CD14-positive monocyte (primary cell): ENCODE data around the gene CNNM1. TPM values are rescaled to one million over a fixed set of nuclear protein-coding genes. Genes with fewer than 3 reads are reported as not detected.

Experiments used
- DNase-seq, 3 donors: peaks; one replicate each; pipeline ENCODE4 v3.0.0-alpha.2; 2011 to 2022
- H2AFZ ChIP-seq: 2 replicates; pipeline ENCODE4 v1.6.0; 2012; ENCODE audit warnings: mild to moderate bottlenecking, low read depth, low read length, inconsistent platforms; ENCODE audit not compliant: insufficient read depth, poor library complexity, severe bottlenecking
- H3K27ac ChIP-seq, 2 donors: 1 replicate in 1 of 2; 2 replicates in 1 of 2; pipeline ENCODE4 v1.5.1; 2012 to 2013; ENCODE audit warnings: low read length in 2 of 2, control low read depth in 1 of 2, inconsistent platforms in 1 of 2, low read depth in 1 of 2, mild to moderate bottlenecking in 1 of 2
- H3K27me3 ChIP-seq, 2 donors: one replicate each; pipeline versions ENCODE4 v1.6.0 to v1.6.1; 2011 to 2013; ENCODE audit warnings: low read length in 2 of 2; ENCODE audit not compliant: control insufficient read depth in 2 of 2, insufficient read depth in 2 of 2
- H3K36me3 ChIP-seq, 2 donors: replicated peaks in 1 of 2; 1 replicate in 1 of 2; 2 replicates in 1 of 2; pipeline versions ENCODE4 v1.5.1 to v1.6.1; 2012 to 2013; ENCODE audit warnings: low read length in 2 of 2, control low read depth in 1 of 2, inconsistent platforms in 1 of 2, mild to moderate bottlenecking in 1 of 2; ENCODE audit not compliant: insufficient read depth in 2 of 2, control insufficient read depth in 1 of 2
- H3K4me1 ChIP-seq, 2 donors: 1 replicate in 1 of 2; 2 replicates in 1 of 2; pipeline versions ENCODE4 v1.5.1 to v1.6.1; 2012 to 2013; ENCODE audit warnings: low read length in 2 of 2, control low read depth in 1 of 2, inconsistent platforms in 1 of 2, mild to moderate bottlenecking in 1 of 2, moderate library complexity in 1 of 2; ENCODE audit not compliant: insufficient read depth in 2 of 2, control insufficient read depth in 1 of 2
- H3K4me2 ChIP-seq: replicated peaks from 2 replicates; pipeline ENCODE3; 2012; ENCODE audit warnings: low read length, moderate library complexity, mild to moderate bottlenecking; ENCODE audit not compliant: poor library complexity, severe bottlenecking; ENCODE audit errors: extremely low read depth
- H3K4me3 ChIP-seq, 3 experiments: fragments of 200-600 bp in 1 of 3; sonication (generic) in 1 of 3; replicated peaks in 1 of 3; 1 replicate in 2 of 3; 2 replicates in 1 of 3; pipeline ENCODE4 v1.5.1; 2011 to 2013; ENCODE audit warnings: low read length in 3 of 3, mild to moderate bottlenecking in 3 of 3, control low read depth in 2 of 3, low read depth in 2 of 3, inconsistent platforms in 1 of 3, moderate library complexity in 1 of 3
- H3K79me2 ChIP-seq: 2 replicates; pipeline ENCODE4 v1.6.0; 2012; ENCODE audit warnings: mild to moderate bottlenecking, control low read depth, inconsistent platforms, low read length, moderate library complexity; ENCODE audit not compliant: insufficient read depth
- H3K9ac ChIP-seq: 2 replicates; pipeline ENCODE4 v1.6.0; 2017; ENCODE audit warnings: low read length, mild to moderate bottlenecking; ENCODE audit not compliant: insufficient read depth, poor library complexity, severe bottlenecking
- H3K9me3 ChIP-seq, 2 donors: replicated peaks in 1 of 2; 1 replicate in 1 of 2; 2 replicates in 1 of 2; pipeline versions ENCODE4 v1.5.1 to v1.6.1; 2012 to 2013; ENCODE audit warnings: low read length in 2 of 2, control low read depth in 1 of 2; ENCODE audit not compliant: control insufficient read depth in 1 of 2, insufficient read depth in 1 of 2
- H4K20me1 ChIP-seq: 2 replicates; pipeline ENCODE4 v1.6.0; 2012; ENCODE audit warnings: mild to moderate bottlenecking, low read length, control low read depth, moderate library complexity; ENCODE audit not compliant: insufficient read depth
- H3K27ac Mint-ChIP-seq, 7 donors: one replicate each; pipeline ENCODE4 v1.8.0; 2020; ENCODE audit warnings: mild to moderate bottlenecking in 7 of 7, mixed read lengths in 7 of 7, moderate library complexity in 6 of 7, inconsistent platforms in 2 of 7
- H3K27me3 Mint-ChIP-seq, 3 donors: one replicate each; pipeline ENCODE4 v1.8.0; 2021 to 2022; ENCODE audit warnings: low read depth in 3 of 3, mild to moderate bottlenecking in 3 of 3, mixed read lengths in 3 of 3, moderate library complexity in 3 of 3, inconsistent platforms in 1 of 3
- H3K36me3 Mint-ChIP-seq, 2 donors: one replicate each; pipeline ENCODE4 v1.8.0; 2020; ENCODE audit warnings: mixed read lengths in 2 of 2, inconsistent platforms in 1 of 2, mild to moderate bottlenecking in 1 of 2
- H3K4me1 Mint-ChIP-seq: one replicate; pipeline ENCODE4 v1.8.0; 2020; ENCODE audit warnings: mild to moderate bottlenecking, mixed read lengths
- H3K4me3 Mint-ChIP-seq, 2 donors: one replicate each; pipeline ENCODE4 v1.8.0; 2020; ENCODE audit warnings: mild to moderate bottlenecking in 2 of 2, mixed read lengths in 2 of 2, moderate library complexity in 1 of 2
- H3K9me3 Mint-ChIP-seq, 7 donors: one replicate each; pipeline ENCODE4 v1.8.0; 2020 to 2022; ENCODE audit warnings: mixed read lengths in 7 of 7, mild to moderate bottlenecking in 6 of 7, moderate library complexity in 6 of 7, inconsistent platforms in 2 of 7
- WGBS: methylation state at CpG from one replicate; pipeline ENCODE4 v1.1.5; 2013; ENCODE audit warnings: missing lambda C conversion rate; ENCODE audit not compliant: insufficient coverage; 5-methylcytosine and 5-hydroxymethylcytosine counted together
- intact Hi-C, 2 donors: fragments of 100-400 bp; cut with micrococcal nuclease; formaldehyde crosslinking; loops; one replicate each; pipeline versions ENCODE4 v1.15.0 to v1.15.1; 2023
- polyA plus RNA-seq, 3 donors: library from polyadenylated mRNA; depleted of rRNA in 1 of 3; unstranded in 2 of 3; stranded (reverse) in 1 of 3; fragments of 300-500 nt in 2 of 3; fragments of >200 nt in 1 of 3; fragmentation: Illumina TruSeq in 2 of 3; gene quantifications; 1 replicate in 2 of 3; 2 replicates in 1 of 3; pipeline ENCODE4 v1.2.3, GENCODE V29; 2012 to 2021
- TF ChIP-seq, protein P1 (sequence below): fragments of 200-600 bp; IDR thresholded peaks from one replicate; pipeline ENCODE4 v1.8.0; 2022; ENCODE audit warnings: antibody characterized with exemption, mild to moderate bottlenecking

The CNNM1 gene
- polyA plus RNA-seq, 3 donors = not detected

DNA sequence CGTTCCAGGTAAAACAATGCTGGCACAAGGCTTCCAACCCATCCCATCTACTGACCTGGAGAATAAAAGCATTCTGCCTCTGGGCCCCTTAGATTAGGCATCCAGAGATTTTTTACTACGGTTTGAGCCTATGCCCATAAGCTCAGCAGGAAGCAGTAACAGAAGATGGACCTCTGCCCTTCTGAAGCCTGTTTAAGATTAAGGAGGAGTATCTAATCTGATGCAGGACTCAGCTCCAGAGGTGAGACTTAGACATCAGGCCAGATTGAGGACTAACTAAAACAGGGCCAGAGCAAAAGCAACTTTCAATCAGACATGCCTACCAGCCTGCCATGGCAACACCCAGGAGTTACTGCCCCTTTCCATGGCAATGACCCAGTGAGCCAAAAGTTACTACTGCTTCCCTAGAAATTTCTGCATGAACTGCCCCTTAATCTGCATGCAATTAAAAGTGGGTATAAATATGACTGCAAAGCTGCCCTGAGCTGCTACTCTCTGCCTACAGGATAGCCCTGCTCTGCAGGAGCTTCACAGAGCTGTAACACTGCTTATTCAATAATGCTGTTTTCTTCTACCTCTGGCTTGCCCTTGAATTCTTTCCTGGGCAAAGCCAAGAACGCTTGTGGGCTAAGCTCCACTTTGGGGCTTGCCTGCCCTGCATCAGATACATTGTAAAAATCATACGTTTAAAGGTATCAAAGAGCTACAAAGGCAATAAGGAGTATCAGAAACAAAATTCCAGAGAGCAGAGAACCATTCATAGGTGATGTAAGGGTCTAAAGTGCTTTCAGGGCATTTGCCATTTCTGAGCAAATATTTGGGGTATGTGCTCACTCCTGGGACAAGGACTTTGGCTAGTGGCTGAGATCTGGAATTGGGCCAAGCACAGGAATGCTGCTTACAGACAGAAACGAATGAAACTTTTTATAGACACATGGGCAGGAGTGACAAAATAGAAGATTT, 25.0 kb upstream of the CNNM1 start:
- no CpG with 5 or more reads among the region's 5 CpGs for WGBS
- no peak for DNase-seq
- no peak overlapping the region for H3K4me3 ChIP-seq
- H3K9me3 ChIP-seq = no peaks in the 10 kb centered on the region
- H3K9me3 Mint-ChIP-seq = peaks cover 3 to 11% (median 5%) of the 10 kb centered on the region in 7 donors
- no peaks in the 10 kb centered on the region for H4K20me1 ChIP-seq
- H3K9ac ChIP-seq = no peak overlapping the region
- TF ChIP-seq, protein P1, sequence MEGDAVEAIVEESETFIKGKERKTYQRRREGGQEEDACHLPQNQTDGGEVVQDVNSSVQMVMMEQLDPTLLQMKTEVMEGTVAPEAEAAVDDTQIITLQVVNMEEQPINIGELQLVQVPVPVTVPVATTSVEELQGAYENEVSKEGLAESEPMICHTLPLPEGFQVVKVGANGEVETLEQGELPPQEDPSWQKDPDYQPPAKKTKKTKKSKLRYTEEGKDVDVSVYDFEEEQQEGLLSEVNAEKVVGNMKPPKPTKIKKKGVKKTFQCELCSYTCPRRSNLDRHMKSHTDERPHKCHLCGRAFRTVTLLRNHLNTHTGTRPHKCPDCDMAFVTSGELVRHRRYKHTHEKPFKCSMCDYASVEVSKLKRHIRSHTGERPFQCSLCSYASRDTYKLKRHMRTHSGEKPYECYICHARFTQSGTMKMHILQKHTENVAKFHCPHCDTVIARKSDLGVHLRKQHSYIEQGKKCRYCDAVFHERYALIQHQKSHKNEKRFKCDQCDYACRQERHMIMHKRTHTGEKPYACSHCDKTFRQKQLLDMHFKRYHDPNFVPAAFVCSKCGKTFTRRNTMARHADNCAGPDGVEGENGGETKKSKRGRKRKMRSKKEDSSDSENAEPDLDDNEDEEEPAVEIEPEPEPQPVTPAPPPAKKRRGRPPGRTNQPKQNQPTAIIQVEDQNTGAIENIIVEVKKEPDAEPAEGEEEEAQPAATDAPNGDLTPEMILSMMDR = no peak
- H3K4me1 Mint-ChIP-seq = no peaks in the 10 kb centered on the region
- H2AFZ ChIP-seq = no peak overlapping the region
- no peak overlapping the region for H3K4me3 Mint-ChIP-seq
- H3K36me3 ChIP-seq = no peaks in the 10 kb centered on the region
- H3K27ac ChIP-seq = no peak overlapping the region
- H3K27me3 Mint-ChIP-seq = peaks cover 2 to 8% (median 3%) of the 10 kb centered on the region in 3 donors
- no peaks in the 10 kb centered on the region for H3K36me3 Mint-ChIP-seq
- H3K79me2 ChIP-seq = no peaks in the 10 kb centered on the region
- H3K27me3 ChIP-seq = peaks cover 0 to 2% of the 10 kb centered on the region in 2 donors
- H3K27ac Mint-ChIP-seq = no peak overlapping the region
- no peaks in the 10 kb centered on the region for H3K4me1 ChIP-seq
- intact Hi-C loops = no loop called here
- no peak overlapping the region for H3K4me2 ChIP-seq

DNA sequence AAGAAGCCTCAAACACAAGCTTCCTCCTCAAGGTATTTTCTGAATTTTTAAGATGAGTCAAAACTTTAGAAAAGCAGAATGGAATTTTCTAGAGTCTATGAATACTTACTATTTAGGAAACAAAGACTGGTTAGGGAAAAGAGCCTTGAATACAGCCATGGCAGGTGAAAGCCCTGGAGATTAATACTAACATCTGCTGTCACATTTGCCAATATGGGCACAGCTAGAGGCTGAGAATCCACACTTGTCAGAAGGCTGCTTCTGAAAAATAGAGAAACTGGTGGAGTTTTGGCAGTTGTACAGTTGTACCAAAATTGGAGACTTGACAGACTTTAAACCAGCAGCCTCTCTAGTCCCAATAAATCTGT, 24.3 kb upstream of the CNNM1 start:
- no peaks in the 10 kb centered on the region for H4K20me1 ChIP-seq
- TF ChIP-seq, protein P1 = no peak
- no peak overlapping the region for H3K4me3 Mint-ChIP-seq

More for the DNA sequence above, 24.3 kb upstream of the CNNM1 start:
- Histone ChIP-seq H3K4me1 (no peaks in the 10 kb centered on the region), H3K27me3 (peaks cover 0 to 2% of the 10 kb centered on the region in 2 donors), H3K4me3 (no peak overlapping the region), H2AFZ (no peak overlapping the region), H3K9ac (no peak overlapping the region), H3K27ac (no peak overlapping the region), H3K36me3 (no peaks in the 10 kb centered on the region), H3K9me3 (no peaks in the 10 kb centered on the region), H3K4me2 (no peak overlapping the region), H3K79me2 (no peaks in the 10 kb centered on the region)
- intact Hi-C loops = no loop called here
- no peak overlapping the region for H3K27ac Mint-ChIP-seq
- no peaks in the 10 kb centered on the region for H3K4me1 Mint-ChIP-seq
- no peaks in the 10 kb centered on the region for H3K36me3 Mint-ChIP-seq
- H3K9me3 Mint-ChIP-seq = peaks cover 3 to 12% (median 8%) of the 10 kb centered on the region in 7 donors
- peaks cover 0 to 8% (median 4%) of the 10 kb centered on the region in 3 donors for H3K27me3 Mint-ChIP-seq
- DNase-seq = no peak
